Ishikawa (cell line): ENCODE measurements around the gene NCOA4.

Experiments used
- CEBPB ChIP-seq: IDR thresholded peaks from 2 replicates; pipeline ENCODE4 v1.6.1; 2012
- CREB1 ChIP-seq: IDR thresholded peaks from 2 replicates; pipeline ENCODE4 v1.6.1; 2012; ENCODE audit warnings: low read depth
- EGR1 ChIP-seq: IDR thresholded peaks from 2 replicates; pipeline ENCODE4 v1.6.1; 2012
- EP300 ChIP-seq: IDR thresholded peaks from 2 replicates; pipeline ENCODE4 v1.6.1; 2012; ENCODE audit warnings: borderline replicate concordance
- FOXM1 ChIP-seq: IDR thresholded peaks from 2 replicates; pipeline ENCODE4 v1.6.1; 2012; ENCODE audit warnings: low read depth, borderline replicate concordance
- MAX ChIP-seq: IDR thresholded peaks from 2 replicates; pipeline ENCODE4 v1.6.1; 2012
- NFIC ChIP-seq: IDR thresholded peaks from 2 replicates; pipeline ENCODE4 v1.6.1; 2012
- RAD21 ChIP-seq: IDR thresholded peaks from 2 replicates; pipeline ENCODE4 v1.6.1; 2012; ENCODE audit warnings: low read depth
- REST ChIP-seq: IDR thresholded peaks from 2 replicates; pipeline ENCODE4 v1.6.1; 2012; ENCODE audit warnings: low read depth, mild to moderate bottlenecking
- TAF1 ChIP-seq: IDR thresholded peaks from 2 replicates; pipeline ENCODE4 v1.6.1; 2012; ENCODE audit warnings: low read depth, mild to moderate bottlenecking
- TCF12 ChIP-seq: IDR thresholded peaks from 2 replicates; pipeline ENCODE4 v1.6.1; 2012; ENCODE audit warnings: low read depth
- TEAD4 ChIP-seq: IDR thresholded peaks from 2 replicates; pipeline ENCODE4 v1.6.1; 2012
- USF1 ChIP-seq: IDR thresholded peaks from 2 replicates; pipeline ENCODE4 v1.6.1; 2012
- YY1 ChIP-seq: IDR thresholded peaks from 2 replicates; pipeline ENCODE4 v1.6.1; 2012; ENCODE audit warnings: low read depth
- ZBTB7A ChIP-seq: IDR thresholded peaks from 2 replicates; pipeline ENCODE4 v1.6.1; 2012; ENCODE audit warnings: low read depth

Gene NCOA4

GRCh38 chr10:46018453-46019176 lies 11.8 kb downstream of the NCOA4 start:
- no peak for TF ChIP-seq EGR1
- no peak for TF ChIP-seq RAD21
- TF ChIP-seq TAF1, result no peak
- TF ChIP-seq CREB1, result no peak
- no peak for TF ChIP-seq REST
- TF ChIP-seq MAX, result no peak

- no peak for TF ChIP-seq ZBTB7A
- no peak for TF ChIP-seq TCF12
- TF ChIP-seq USF1, result no peak
- no peak for TF ChIP-seq TEAD4
- TF ChIP-seq FOXM1, result no peak
- TF ChIP-seq EP300, result no peak
- no peak for TF ChIP-seq RAD21
- no peak for TF ChIP-seq CREB1
- TF ChIP-seq CEBPB, result no peak
- TF ChIP-seq REST, result no peak
- no peak for TF ChIP-seq NFIC
- TF ChIP-seq TAF1, result no peak
- TF ChIP-seq YY1, result no peak
- no peak for TF ChIP-seq MAX
- no peak for TF ChIP-seq EGR1
Measured at GRCh38 chr10:46017733-46018132, 12.7 kb downstream of the NCOA4 start.

- TF ChIP-seq CEBPB, result no peak
- no peak for TF ChIP-seq ZBTB7A
- no peak for TF ChIP-seq MAX
- no peak for TF ChIP-seq NFIC
Measured at GRCh38 chr10:46016811-46017210, 13.6 kb downstream of the NCOA4 start.

GRCh38 chr10:46016190-46016589 lies 14.2 kb downstream of the NCOA4 start:
- TF ChIP-seq RAD21 (no peak), CEBPB (no peak), CREB1 (no peak)

- no peak for TF ChIP-seq TEAD4
- no peak for TF ChIP-seq CEBPB
- no peak for TF ChIP-seq EP300
- TF ChIP-seq YY1, result no peak
- TF ChIP-seq ZBTB7A, result no peak
- TF ChIP-seq REST, result no peak
Measured at GRCh38 chr10:46014683-46015405, 15.6 kb downstream of the NCOA4 start.
